ENCODE results near the gene ZNF117.

Gene ZNF117

DNA sequence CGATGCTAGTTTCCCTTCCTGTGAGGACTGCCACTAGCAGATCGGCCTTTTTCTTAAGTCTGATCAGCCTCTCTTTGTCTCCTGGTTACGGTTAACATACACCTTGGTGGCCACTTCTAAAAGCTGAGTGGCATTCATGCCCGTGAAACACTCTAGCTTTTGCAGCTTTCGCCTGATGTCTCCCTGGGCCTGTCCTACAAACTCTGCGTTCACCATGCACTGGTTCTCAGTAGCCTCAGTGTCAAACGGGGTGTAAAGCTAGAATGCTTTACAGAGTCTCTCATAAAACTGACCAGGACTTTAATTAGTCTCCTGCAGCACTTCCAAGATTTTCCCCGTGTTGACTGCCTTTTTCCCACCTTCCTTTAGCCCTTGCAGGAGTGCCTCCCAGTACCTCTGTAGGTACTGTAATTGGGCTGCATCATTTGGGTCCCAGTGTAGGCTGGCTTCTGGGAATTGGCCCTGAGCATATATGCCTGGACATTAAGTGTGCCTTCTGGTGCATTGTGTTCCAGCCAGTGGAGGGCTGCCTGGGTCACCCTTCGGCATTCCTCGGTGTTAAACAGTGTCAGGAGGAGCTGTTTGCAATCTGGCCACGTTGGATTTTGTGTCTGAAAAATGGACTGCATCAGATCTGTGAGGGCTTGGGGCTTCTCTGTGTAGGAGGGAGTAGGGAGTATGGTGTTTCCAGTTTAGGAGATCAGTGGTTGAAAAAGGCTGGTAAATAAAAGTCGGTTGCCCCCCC, 6.5 kb upstream of the ZNF117 start:
- CTCF ChIA-PET = interaction anchor here (0.6 to 1.6 kb wide), 2 partner anchors 9 to 40 kb away, joined by 3 read pairs; partner anchors contain the start of gene ERV3-1
- Histone ChIP-seq H3K27me3 (replicated peaks in 2 of 5; ENCODE audit: control insufficient read depth in 4 of 5, insufficient read depth in 5 of 5, low read length in 4 of 5) (no peaks in the 10 kb centered on the region), H3K4me1 (ENCODE audit: control extremely low read depth in 1 of 4, control insufficient read depth in 4 of 4, insufficient read depth in 4 of 4, low read length in 3 of 4) (peaks cover 3 to 18% (median 8%) of the 10 kb centered on the region in 4 experiments), H3K36me3 (ENCODE audit: control insufficient read depth in 4 of 4, insufficient read depth in 4 of 4, low read length in 3 of 4) (peaks cover 12 to 59% (median 34%) of the 10 kb centered on the region in 4 experiments), H3K4me3 (ENCODE audit: control insufficient read depth in 1 of 7, extremely low read depth in 1 of 7, insufficient read depth in 4 of 7, low read depth in 2 of 7, low read length in 6 of 7) (peak overlapping the region in 1 of 7 experiments; percentile 19), H3K9me3 (ENCODE audit: control extremely low read depth in 1 of 5, control insufficient read depth in 4 of 5, insufficient read depth in 2 of 5, low read depth in 1 of 5, low read length in 4 of 5) (peaks cover 7 to 94% (median 73%) of the 10 kb centered on the region in 5 experiments), H3K27ac (ENCODE audit: insufficient read depth in 1 of 2, low read depth in 1 of 2, low read length in 2 of 2, poor library complexity in 1 of 2, severe bottlenecking in 2 of 2) (no peak overlapping the region)
- DNase-seq = no peak
- POLR2A ChIA-PET = no interaction called here
- WGBS (ENCODE audit: insufficient coverage) = 94% methylated on average over 11 of the region's 12 CpGs

DNA sequence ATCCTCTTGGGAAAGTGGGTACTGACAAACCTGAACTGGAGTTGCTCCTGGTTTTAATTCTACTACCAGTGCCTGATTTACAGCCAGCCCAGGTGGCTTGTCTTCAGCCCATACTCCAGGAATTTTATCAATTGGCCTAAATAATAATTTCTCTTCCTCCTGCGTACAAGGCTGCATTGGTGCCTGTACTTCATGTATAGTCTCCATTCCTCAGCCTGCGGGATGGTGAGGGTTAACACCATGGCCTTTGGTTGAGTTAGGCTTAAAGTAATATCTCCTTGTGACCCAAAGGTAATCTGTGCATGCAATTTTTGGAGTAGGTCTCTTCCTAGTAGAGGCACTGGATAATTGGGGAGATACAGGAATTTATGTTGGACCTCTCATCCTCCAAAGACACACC, 5.5 kb upstream of the ZNF117 start:
- POLR2A ChIA-PET = no interaction called here
- CTCF ChIA-PET = no interaction called here
- WGBS (ENCODE audit: insufficient coverage) = 94% methylated on average over 2 of the region's 2 CpGs
- H3K27ac ChIP-seq (ENCODE audit: insufficient read depth in 1 of 2, low read depth in 1 of 2, low read length in 2 of 2, poor library complexity in 1 of 2, severe bottlenecking in 2 of 2) = no peak overlapping the region
- H3K36me3 ChIP-seq (ENCODE audit: control insufficient read depth in 4 of 4, insufficient read depth in 4 of 4, low read length in 3 of 4) = peaks cover 10 to 58% (median 34%) of the 10 kb centered on the region in 4 experiments
- H3K27me3 ChIP-seq (replicated peaks in 2 of 5; ENCODE audit: control insufficient read depth in 4 of 5, insufficient read depth in 5 of 5, low read length in 4 of 5) = no peaks in the 10 kb centered on the region
- peaks cover 7 to 95% (median 75%) of the 10 kb centered on the region in 5 experiments for H3K9me3 ChIP-seq (ENCODE audit: control extremely low read depth in 1 of 5, control insufficient read depth in 4 of 5, insufficient read depth in 2 of 5, low read depth in 1 of 5, low read length in 4 of 5)
- peak overlapping the region in 1 of 7 experiments; percentile 15 for H3K4me3 ChIP-seq (ENCODE audit: control insufficient read depth in 1 of 7, extremely low read depth in 1 of 7, insufficient read depth in 4 of 7, low read depth in 2 of 7, low read length in 6 of 7)
- no peak for DNase-seq
- H3K4me1 ChIP-seq (ENCODE audit: control extremely low read depth in 1 of 4, control insufficient read depth in 4 of 4, insufficient read depth in 4 of 4, low read length in 3 of 4) = peaks cover 3 to 18% (median 8%) of the 10 kb centered on the region in 4 experiments

DNA sequence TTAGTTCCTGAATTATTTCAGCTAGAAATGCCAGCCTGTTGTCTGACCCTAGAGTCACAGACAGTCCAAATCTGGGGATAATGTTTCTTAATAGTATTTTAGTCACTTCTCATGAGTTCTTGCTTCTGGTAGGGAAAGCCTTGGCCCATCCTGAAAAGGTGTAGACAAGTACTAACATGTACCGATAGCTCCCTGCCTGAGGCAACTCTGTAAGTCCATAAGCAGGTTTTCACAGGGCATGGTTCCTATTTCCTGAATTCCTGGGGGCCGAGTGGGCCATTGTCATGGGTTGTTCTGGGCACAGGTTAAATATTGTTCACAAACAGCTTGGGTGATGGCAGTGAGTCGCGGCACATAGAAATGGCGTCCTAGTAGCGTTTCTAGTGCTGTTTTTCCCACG, 3.1 kb upstream of the ZNF117 start:
- Histone ChIP-seq H3K27me3 (replicated peaks in 2 of 5; ENCODE audit: control insufficient read depth in 4 of 5, insufficient read depth in 5 of 5, low read length in 4 of 5) (no peaks in the 10 kb centered on the region), H3K36me3 (ENCODE audit: control insufficient read depth in 4 of 4, insufficient read depth in 4 of 4, low read length in 3 of 4) (peaks cover 7 to 52% (median 28%) of the 10 kb centered on the region in 4 experiments), H3K27ac (ENCODE audit: insufficient read depth in 1 of 2, low read depth in 1 of 2, low read length in 2 of 2, poor library complexity in 1 of 2, severe bottlenecking in 2 of 2) (no peak overlapping the region), H3K4me1 (ENCODE audit: control extremely low read depth in 1 of 4, control insufficient read depth in 4 of 4, insufficient read depth in 4 of 4, low read length in 3 of 4) (peaks cover 0 to 3% (median under 1%) of the 10 kb centered on the region in 4 experiments), H3K4me3 (ENCODE audit: control insufficient read depth in 1 of 7, extremely low read depth in 1 of 7, insufficient read depth in 4 of 7, low read depth in 2 of 7, low read length in 6 of 7) (no peak overlapping the region), H3K9me3 (ENCODE audit: control extremely low read depth in 1 of 5, control insufficient read depth in 4 of 5, insufficient read depth in 2 of 5, low read depth in 1 of 5, low read length in 4 of 5) (peaks cover 10 to 93% (median 72%) of the 10 kb centered on the region in 5 experiments)
- 100% methylated on average over 7 of the region's 7 CpGs for WGBS (ENCODE audit: insufficient coverage)
- no peak for DNase-seq
- ChIA-PET POLR2A (interaction anchor here (0.6 kb wide), 1 partner anchor 27 kb away, joined by 3 read pairs; no protein-coding TSS in a partner anchor), CTCF (interaction anchor here (1.4 kb wide), 1 partner anchor 35 kb away, joined by 4 read pairs; no protein-coding TSS in a partner anchor)

DNA sequence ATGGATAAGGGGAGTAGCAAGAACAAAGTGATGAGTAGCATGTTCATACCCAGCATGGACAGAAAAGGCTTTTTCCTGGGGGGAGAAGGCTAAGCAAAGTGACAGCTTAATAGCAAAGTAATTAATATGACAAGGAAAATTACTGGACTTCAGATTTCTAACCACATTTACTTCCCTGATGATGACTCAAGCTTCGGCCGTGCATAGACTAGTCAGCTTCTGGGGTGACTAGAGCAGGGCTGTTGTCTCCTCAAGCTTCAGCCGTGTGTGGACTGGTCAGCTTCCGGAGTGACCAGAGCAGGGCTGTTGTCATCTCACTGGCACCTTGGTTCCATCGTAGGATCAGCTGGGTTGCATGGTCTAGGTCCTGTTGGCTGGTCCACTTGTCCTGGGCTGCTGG, 2.1 kb upstream of the ZNF117 start:
- no peak overlapping the region for H3K27ac ChIP-seq (ENCODE audit: insufficient read depth in 1 of 2, low read depth in 1 of 2, low read length in 2 of 2, poor library complexity in 1 of 2, severe bottlenecking in 2 of 2)
- no peak for DNase-seq
- CTCF ChIA-PET = interaction anchor here (1.4 kb wide), 1 partner anchor 34 kb away, joined by 4 read pairs; no protein-coding TSS in a partner anchor
- H3K9me3 ChIP-seq (ENCODE audit: control extremely low read depth in 1 of 5, control insufficient read depth in 4 of 5, insufficient read depth in 2 of 5, low read depth in 1 of 5, low read length in 4 of 5) = peaks cover 13 to 91% (median 62%) of the 10 kb centered on the region in 5 experiments
- H3K4me3 ChIP-seq (ENCODE audit: control insufficient read depth in 1 of 7, extremely low read depth in 1 of 7, insufficient read depth in 4 of 7, low read depth in 2 of 7, low read length in 6 of 7) = no peak overlapping the region
- peaks cover 0 to 1% (median 0%) of the 10 kb centered on the region in 4 experiments for H3K4me1 ChIP-seq (ENCODE audit: control extremely low read depth in 1 of 4, control insufficient read depth in 4 of 4, insufficient read depth in 4 of 4, low read length in 3 of 4)
- 80% methylated on average over 5 of the region's 5 CpGs for WGBS (ENCODE audit: insufficient coverage)
- peaks cover 7 to 44% (median 22%) of the 10 kb centered on the region in 4 experiments for H3K36me3 ChIP-seq (ENCODE audit: control insufficient read depth in 4 of 4, insufficient read depth in 4 of 4, low read length in 3 of 4)
- H3K27me3 ChIP-seq (replicated peaks in 2 of 5; ENCODE audit: control insufficient read depth in 4 of 5, insufficient read depth in 5 of 5, low read length in 4 of 5) = no peaks in the 10 kb centered on the region
- POLR2A ChIA-PET = no interaction called here

DNA sequence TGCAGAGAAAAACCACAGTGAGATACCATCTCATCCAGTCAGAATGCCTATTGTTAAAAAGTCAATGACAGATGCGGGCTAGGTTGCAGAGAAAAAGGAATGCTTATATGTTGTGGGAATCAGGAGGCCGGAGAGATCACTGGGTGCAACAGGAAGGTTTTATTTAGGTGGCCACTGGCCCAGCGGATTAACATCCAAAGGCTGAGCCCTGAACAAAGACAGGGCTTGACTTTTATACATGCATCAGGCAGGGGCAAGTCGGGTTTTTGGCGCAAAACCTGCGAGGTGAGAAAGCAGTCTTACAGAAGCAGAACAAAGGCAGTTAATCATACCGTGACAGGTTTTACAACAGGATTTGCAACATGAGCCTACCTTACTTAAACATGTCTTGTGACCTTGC, 620 bp downstream of the ZNF117 start:
- no peak for DNase-seq
- POLR2A ChIA-PET = no interaction called here
- WGBS (ENCODE audit: insufficient coverage) = 99% methylated on average over 6 of the region's 7 CpGs
- Histone ChIP-seq H3K9me3 (ENCODE audit: control extremely low read depth in 1 of 5, control insufficient read depth in 4 of 5, insufficient read depth in 2 of 5, low read depth in 1 of 5, low read length in 4 of 5) (peaks cover 9 to 84% (median 43%) of the 10 kb centered on the region in 5 experiments), H3K4me3 (ENCODE audit: control insufficient read depth in 1 of 7, extremely low read depth in 1 of 7, insufficient read depth in 4 of 7, low read depth in 2 of 7, low read length in 6 of 7) (no peak overlapping the region), H3K36me3 (ENCODE audit: control insufficient read depth in 4 of 4, insufficient read depth in 4 of 4, low read length in 3 of 4) (peaks cover 7 to 36% (median 16%) of the 10 kb centered on the region in 4 experiments), H3K27ac (ENCODE audit: insufficient read depth in 1 of 2, low read depth in 1 of 2, low read length in 2 of 2, poor library complexity in 1 of 2, severe bottlenecking in 2 of 2) (no peak overlapping the region), H3K4me1 (ENCODE audit: control extremely low read depth in 1 of 4, control insufficient read depth in 4 of 4, insufficient read depth in 4 of 4, low read length in 3 of 4) (peaks cover 0 to 1% (median 0%) of the 10 kb centered on the region in 4 experiments), H3K27me3 (replicated peaks in 2 of 5; ENCODE audit: control insufficient read depth in 4 of 5, insufficient read depth in 5 of 5, low read length in 4 of 5) (no peaks in the 10 kb centered on the region)
- CTCF ChIA-PET = no interaction called here

DNA sequence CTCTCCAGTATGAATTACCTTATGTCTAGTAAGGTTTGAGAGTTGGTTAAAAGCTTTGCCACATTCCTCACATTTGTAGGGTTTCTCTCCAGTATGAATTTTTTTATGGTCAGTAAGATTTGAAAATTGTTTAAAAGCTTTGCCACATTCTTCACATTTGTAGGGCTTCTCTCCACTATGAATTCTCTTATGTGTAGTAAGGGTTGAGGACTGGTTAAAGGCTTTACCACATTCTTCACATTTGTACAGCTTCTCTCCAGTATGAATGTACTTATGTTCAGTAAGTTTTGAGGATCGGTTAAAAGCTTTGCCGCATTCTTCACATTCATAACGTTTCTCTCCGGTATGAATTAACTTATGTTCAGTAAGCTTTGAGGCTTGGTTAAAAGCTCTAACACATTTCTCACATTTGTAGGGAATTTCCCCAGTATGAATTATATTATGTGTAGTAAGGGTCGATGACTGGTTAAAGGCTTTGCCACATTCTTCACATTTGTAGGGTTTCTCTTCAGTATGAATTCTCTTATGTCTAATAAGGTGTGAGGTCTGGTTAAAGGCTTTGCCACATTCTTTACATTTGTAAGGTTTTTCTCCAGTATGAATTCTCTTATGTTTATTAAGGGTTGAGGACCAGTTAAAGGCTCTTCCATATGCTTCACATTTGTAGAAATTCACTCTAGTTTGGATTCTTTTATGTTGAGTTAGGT, 12.2 kb downstream of the ZNF117 start:
- no peak overlapping the region for H3K27ac ChIP-seq (ENCODE audit: insufficient read depth in 1 of 2, low read depth in 1 of 2, low read length in 2 of 2, poor library complexity in 1 of 2, severe bottlenecking in 2 of 2)
- no peak overlapping the region for H3K4me3 ChIP-seq (ENCODE audit: control insufficient read depth in 1 of 7, extremely low read depth in 1 of 7, insufficient read depth in 4 of 7, low read depth in 2 of 7, low read length in 6 of 7)
- CTCF ChIA-PET = interaction anchor here (0.7 to 1.0 kb wide), 2 partner anchors 11 to 19 kb away, joined by 3 read pairs; no protein-coding TSS in a partner anchor
- WGBS (ENCODE audit: insufficient coverage) = no CpG with 5 or more reads among the region's 5 CpGs
- H3K36me3 ChIP-seq (ENCODE audit: control insufficient read depth in 4 of 4, insufficient read depth in 4 of 4, low read length in 3 of 4) = peaks cover 16 to 50% (median 27%) of the 10 kb centered on the region in 4 experiments
- peaks cover 15 to 79% (median 33%) of the 10 kb centered on the region in 5 experiments for H3K9me3 ChIP-seq (ENCODE audit: control extremely low read depth in 1 of 5, control insufficient read depth in 4 of 5, insufficient read depth in 2 of 5, low read depth in 1 of 5, low read length in 4 of 5)
- no peak for DNase-seq
- POLR2A ChIA-PET = no interaction called here
- H3K4me1 ChIP-seq (ENCODE audit: control extremely low read depth in 1 of 4, control insufficient read depth in 4 of 4, insufficient read depth in 4 of 4, low read length in 3 of 4) = no peaks in the 10 kb centered on the region
- H3K27me3 ChIP-seq (replicated peaks in 2 of 5; ENCODE audit: control insufficient read depth in 4 of 5, insufficient read depth in 5 of 5, low read length in 4 of 5) = no peaks in the 10 kb centered on the region

DNA sequence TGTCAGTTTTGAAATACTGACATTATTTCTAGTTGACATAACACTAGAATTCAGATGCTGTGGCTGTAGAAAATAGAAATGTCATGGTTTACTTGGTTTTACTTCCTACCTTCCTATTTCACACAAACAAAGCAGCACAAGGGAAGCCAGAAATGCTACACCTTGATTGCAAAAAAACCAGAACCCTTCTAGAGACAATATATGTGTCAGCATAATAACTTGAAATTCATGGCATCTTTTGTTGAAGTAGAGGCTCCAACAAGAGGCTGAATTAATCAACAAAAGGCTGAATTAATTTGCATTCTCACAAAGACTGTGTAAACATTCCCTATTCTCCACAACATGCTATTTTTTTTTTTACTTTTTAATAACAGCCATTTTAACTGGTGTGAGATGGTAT, 25.2 kb downstream of the ZNF117 start:
- CTCF ChIA-PET = no interaction called here
- Histone ChIP-seq H3K9me3 (ENCODE audit: control extremely low read depth in 1 of 5, control insufficient read depth in 4 of 5, insufficient read depth in 2 of 5, low read depth in 1 of 5, low read length in 4 of 5) (peaks cover 0 to 21% (median 2%) of the 10 kb centered on the region in 5 experiments), H3K27me3 (replicated peaks in 2 of 5; ENCODE audit: control insufficient read depth in 4 of 5, insufficient read depth in 5 of 5, low read length in 4 of 5) (no peaks in the 10 kb centered on the region), H3K36me3 (ENCODE audit: control insufficient read depth in 4 of 4, insufficient read depth in 4 of 4, low read length in 3 of 4) (no peaks in the 10 kb centered on the region), H3K4me1 (ENCODE audit: control extremely low read depth in 1 of 4, control insufficient read depth in 4 of 4, insufficient read depth in 4 of 4, low read length in 3 of 4) (no peaks in the 10 kb centered on the region), H3K4me3 (ENCODE audit: control insufficient read depth in 1 of 7, extremely low read depth in 1 of 7, insufficient read depth in 4 of 7, low read depth in 2 of 7, low read length in 6 of 7) (no peak overlapping the region), H3K27ac (ENCODE audit: insufficient read depth in 1 of 2, low read depth in 1 of 2, low read length in 2 of 2, poor library complexity in 1 of 2, severe bottlenecking in 2 of 2) (no peak overlapping the region)
- no peak for DNase-seq
- POLR2A ChIA-PET = no interaction called here
